K562 (cell line): Measurements from ENCODE around the gene RGS9BP. TPM values are rescaled to one million over a fixed set of nuclear protein-coding genes. Genes with fewer than 3 reads are reported as not detected.

Experiments used
- BACH1 ChIP-seq: fragments of 200-800 bp; sonication (Bioruptor generic); IDR thresholded peaks from 2 replicates; pipeline ENCODE4 v1.6.1; 2016; ENCODE audit warnings: missing genetic modification characterization, missing compliant biosample characterization
- CBX2 ChIP-seq: fragments of 200-600 bp; sonication (generic); IDR thresholded peaks from one replicate; pipeline ENCODE4 v1.6.1; 2012; ENCODE audit warnings: mild to moderate bottlenecking, low read length, inconsistent platforms; ENCODE audit not compliant: insufficient read depth, poor library complexity, severe bottlenecking
- E2F3 ChIP-seq: fragments of 250-450 bp; sonication (Bioruptor Pico); IDR thresholded peaks from 2 replicates; pipeline ENCODE4 v1.4.0; 2020; ENCODE audit warnings: mild to moderate bottlenecking
- KAT2B ChIP-seq: IDR thresholded peaks from one replicate; pipeline ENCODE4 v1.6.1; 2012; ENCODE audit warnings: low read depth, mild to moderate bottlenecking, control low read depth, inconsistent platforms, low read length, moderate library complexity
- MAFK ChIP-seq: IDR thresholded peaks from 2 replicates; pipeline ENCODE4 v1.6.1; 2011; ENCODE audit warnings: low read length, improper control_type of control experiment
- MBD2 ChIP-seq: sonication (generic); IDR thresholded peaks from 2 replicates; pipeline ENCODE4 v1.6.1; 2016; ENCODE audit warnings: low read depth, borderline replicate concordance
- RBM34 ChIP-seq: fragments of 200-400 bp; formaldehyde crosslinking; IDR thresholded peaks from 2 replicates; pipeline ENCODE4 v1.6.1; 2018; ENCODE audit warnings: low read length, borderline replicate concordance; ENCODE audit not compliant: insufficient read depth
- SMAD4 ChIP-seq: fragments of 250-450 bp; sonication (Bioruptor Pico); conservative IDR thresholded peaks from 2 replicates; pipeline ENCODE4 v1.8.0; 2021; ENCODE audit warnings: inconsistent platforms, mild to moderate bottlenecking, moderate library complexity
- SREBF2 ChIP-seq: sonication (generic); formaldehyde crosslinking; IDR thresholded peaks from 2 replicates; pipeline ENCODE4 v1.4.0; 2020; ENCODE audit warnings: mild to moderate bottlenecking, missing genetic modification reagents
- SRSF9 ChIP-seq: fragments of 200-400 bp; formaldehyde crosslinking; IDR thresholded peaks from 2 replicates; pipeline ENCODE4 v1.6.1; 2017; ENCODE audit warnings: low read depth, low read length, borderline replicate concordance
- TCF3 ChIP-seq: sonication (generic); formaldehyde crosslinking; IDR thresholded peaks from 2 replicates; pipeline ENCODE4 v1.4.0; 2020; ENCODE audit warnings: mild to moderate bottlenecking, missing genetic modification reagents
- TGIF2 ChIP-seq: sonication (generic); formaldehyde crosslinking; IDR thresholded peaks from 2 replicates; pipeline ENCODE4 v1.8.1; 2022; ENCODE audit warnings: mild to moderate bottlenecking, missing genetic modification reagents, moderate library complexity
- ZBTB26 ChIP-seq: fragments of 450-650 bp; formaldehyde crosslinking; IDR thresholded peaks from 2 replicates; pipeline ENCODE4 v1.4.0; 2022; ENCODE audit warnings: missing genetic modification characterization
- ZNF24 ChIP-seq: fragments of 450-650 bp; IDR thresholded peaks from 2 replicates; pipeline ENCODE4 v1.6.1; 2016
- ZNF57 ChIP-seq: fragments of 450-650 bp; formaldehyde crosslinking; IDR thresholded peaks from 2 replicates; pipeline ENCODE4 v1.4.0; 2020; ENCODE audit warnings: mild to moderate bottlenecking, moderate library complexity
- ZNF592 ChIP-seq: fragments of 450-650 bp; IDR thresholded peaks from 2 replicates; pipeline ENCODE4 v1.6.1; 2017; ENCODE audit warnings: antibody characterized with exemption, mild to moderate bottlenecking
- ZNF644 ChIP-seq: fragments of 200-800 bp; sonication (Bioruptor generic); IDR thresholded peaks from 2 replicates; pipeline ENCODE4 v1.6.1; 2016; ENCODE audit warnings: low read depth, missing genetic modification characterization, missing compliant biosample characterization
- polyA plus RNA-seq, 8 experiments: library from polyadenylated mRNA; depleted of rRNA in 4 of 8; stranded (reverse) in 5 of 8; unstranded in 3 of 8; fragments of >200 nt; fragmentation: Nextera tagmentation in 2 of 8; fragmentation: Illumina TruSeq in 1 of 8; extraction: Ambion mirVana in 2 of 8; extraction: Trizol in 1 of 8; gene quantifications; 2 replicates each; pipeline versions ENCODE4 v1.2.1 to v1.2.3, GENCODE V29; 2011 to 2014; ENCODE audit warnings: inconsistent platforms in 1 of 8, missing spikeins in 1 of 8
- total RNA-seq, 7 experiments: library from RNA; depleted of rRNA in 6 of 7; stranded (reverse); fragments of >200 nt in 6 of 7; fragmentation: Illumina TruSeq in 2 of 7; extraction: Trizol in 2 of 7; gene quantifications; 2 replicates each; pipeline versions ENCODE4 v1.2.1 to v1.2.3, GENCODE V29; 2011 to 2021; ENCODE audit warnings: low replicate concordance in 1 of 7
- TF ChIP-seq, protein P1 (sequence below): sonication (generic); formaldehyde crosslinking; IDR thresholded peaks from 2 replicates; pipeline ENCODE4 v1.8.0; 2023; ENCODE audit warnings: missing genetic modification reagents, mild to moderate bottlenecking, borderline replicate concordance

Gene RGS9BP
- total and polyA plus RNA-seq, 9 of the 15 experiments (the other 6 are each of a cell fraction or from before 2014, with no cell fraction given): 0.03 to 1.3 (median 0.49) TPM

- TF ChIP-seq BACH1 (peak; percentile 76; the same call in 1 of the 2 replicates), SMAD4 (CRISPR knock-in tag) (peak; percentile 97), ZNF644 (tag) (peak; percentile 63; the same call in 1 of the 2 replicates), RBM34 (no peak), E2F3 (CRISPR knock-in tag) (peak; percentile 95), ZNF592 (peak; percentile 99), MAFK (no peak), MBD2 (no peak), ZNF57 (CRISPR knock-in tag) (peak; percentile 37; the same call in 1 of the 2 replicates), ZBTB26 (CRISPR knock-in tag) (peak; percentile 37; the same call in 1 of the 2 replicates), ZNF24 (no peak), TGIF2 (CRISPR knock-in tag) (no peak), SRSF9 (no peak), TCF3 (CRISPR knock-in tag) (no peak), CBX2 (no peak), KAT2B (no peak), SREBF2 (CRISPR knock-in tag) (no peak)
- TF ChIP-seq, protein P1, sequence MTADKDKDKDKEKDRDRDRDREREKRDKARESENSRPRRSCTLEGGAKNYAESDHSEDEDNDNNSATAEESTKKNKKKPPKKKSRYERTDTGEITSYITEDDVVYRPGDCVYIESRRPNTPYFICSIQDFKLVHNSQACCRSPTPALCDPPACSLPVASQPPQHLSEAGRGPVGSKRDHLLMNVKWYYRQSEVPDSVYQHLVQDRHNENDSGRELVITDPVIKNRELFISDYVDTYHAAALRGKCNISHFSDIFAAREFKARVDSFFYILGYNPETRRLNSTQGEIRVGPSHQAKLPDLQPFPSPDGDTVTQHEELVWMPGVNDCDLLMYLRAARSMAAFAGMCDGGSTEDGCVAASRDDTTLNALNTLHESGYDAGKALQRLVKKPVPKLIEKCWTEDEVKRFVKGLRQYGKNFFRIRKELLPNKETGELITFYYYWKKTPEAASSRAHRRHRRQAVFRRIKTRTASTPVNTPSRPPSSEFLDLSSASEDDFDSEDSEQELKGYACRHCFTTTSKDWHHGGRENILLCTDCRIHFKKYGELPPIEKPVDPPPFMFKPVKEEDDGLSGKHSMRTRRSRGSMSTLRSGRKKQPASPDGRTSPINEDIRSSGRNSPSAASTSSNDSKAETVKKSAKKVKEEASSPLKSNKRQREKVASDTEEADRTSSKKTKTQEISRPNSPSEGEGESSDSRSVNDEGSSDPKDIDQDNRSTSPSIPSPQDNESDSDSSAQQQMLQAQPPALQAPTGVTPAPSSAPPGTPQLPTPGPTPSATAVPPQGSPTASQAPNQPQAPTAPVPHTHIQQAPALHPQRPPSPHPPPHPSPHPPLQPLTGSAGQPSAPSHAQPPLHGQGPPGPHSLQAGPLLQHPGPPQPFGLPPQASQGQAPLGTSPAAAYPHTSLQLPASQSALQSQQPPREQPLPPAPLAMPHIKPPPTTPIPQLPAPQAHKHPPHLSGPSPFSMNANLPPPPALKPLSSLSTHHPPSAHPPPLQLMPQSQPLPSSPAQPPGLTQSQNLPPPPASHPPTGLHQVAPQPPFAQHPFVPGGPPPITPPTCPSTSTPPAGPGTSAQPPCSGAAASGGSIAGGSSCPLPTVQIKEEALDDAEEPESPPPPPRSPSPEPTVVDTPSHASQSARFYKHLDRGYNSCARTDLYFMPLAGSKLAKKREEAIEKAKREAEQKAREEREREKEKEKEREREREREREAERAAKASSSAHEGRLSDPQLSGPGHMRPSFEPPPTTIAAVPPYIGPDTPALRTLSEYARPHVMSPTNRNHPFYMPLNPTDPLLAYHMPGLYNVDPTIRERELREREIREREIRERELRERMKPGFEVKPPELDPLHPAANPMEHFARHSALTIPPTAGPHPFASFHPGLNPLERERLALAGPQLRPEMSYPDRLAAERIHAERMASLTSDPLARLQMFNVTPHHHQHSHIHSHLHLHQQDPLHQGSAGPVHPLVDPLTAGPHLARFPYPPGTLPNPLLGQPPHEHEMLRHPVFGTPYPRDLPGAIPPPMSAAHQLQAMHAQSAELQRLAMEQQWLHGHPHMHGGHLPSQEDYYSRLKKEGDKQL: no peak
Measured at GRCh38 chr19:32686847-32687475, 11.3 kb downstream of the RGS9BP start (continued).
